Liver (tissue), 9 donors: ENCODE results near the gene STX16. TPM values are rescaled to one million over a fixed set of nuclear protein-coding genes. Genes with fewer than 3 reads are reported as not detected.

Experiments used
- DNase-seq: peaks from one replicate; pipeline ENCODE4 v3.0.0-alpha.2; 2017; ENCODE audit warnings: low spot score
- H3K27ac ChIP-seq, 2 donors: one replicate each; pipeline ENCODE4 v1.7.0; 2013; ENCODE audit warnings: inconsistent platforms in 2 of 2, low read length in 2 of 2, control low read depth in 1 of 2, low read depth in 1 of 2, mild to moderate bottlenecking in 1 of 2
- H3K27me3 ChIP-seq, 4 donors: one replicate each; pipeline versions ENCODE4 v1.6.1 to v1.7.0; 2013; ENCODE audit warnings: low read length in 3 of 4, inconsistent platforms in 1 of 4, mild to moderate bottlenecking in 1 of 4, moderate library complexity in 1 of 4; ENCODE audit not compliant: control insufficient read depth in 4 of 4, insufficient read depth in 4 of 4
- H3K36me3 ChIP-seq, 4 donors: one replicate each; pipeline versions ENCODE4 v1.6.1 to v1.7.0; 2013; ENCODE audit warnings: low read length in 3 of 4, mild to moderate bottlenecking in 3 of 4, low read depth in 1 of 4, moderate library complexity in 1 of 4; ENCODE audit not compliant: control insufficient read depth in 4 of 4, insufficient read depth in 3 of 4
- H3K4me1 ChIP-seq, 4 donors: one replicate each; pipeline versions ENCODE4 v1.6.1 to v1.7.0; 2013; ENCODE audit warnings: low read length in 3 of 4, mild to moderate bottlenecking in 3 of 4, moderate library complexity in 1 of 4; ENCODE audit not compliant: control insufficient read depth in 4 of 4, insufficient read depth in 4 of 4
- H3K4me3 ChIP-seq, 3 donors: one replicate each; pipeline versions ENCODE4 v1.6.1 to v1.7.0; 2013; ENCODE audit warnings: low read length in 3 of 3, control low read depth in 1 of 3, low read depth in 1 of 3, mild to moderate bottlenecking in 1 of 3
- H3K9ac ChIP-seq, 2 donors: one replicate each; pipeline ENCODE4 v1.7.0; 2013; ENCODE audit warnings: low read length in 2 of 2, mild to moderate bottlenecking in 2 of 2, moderate library complexity in 2 of 2, control low read depth in 1 of 2, low read depth in 1 of 2
- H3K9me3 ChIP-seq, 4 donors: one replicate each; pipeline versions ENCODE4 v1.6.1 to v1.7.0; 2013; ENCODE audit warnings: low read length in 3 of 4; ENCODE audit not compliant: control insufficient read depth in 4 of 4
- ATF3 ChIP-seq: IDR thresholded peaks from 2 replicates; pipeline ENCODE4 v1.6.1; 2016; ENCODE audit warnings: antibody characterized with exemption
- CTCF ChIP-seq: fragments of 150-350 bp; IDR thresholded peaks from 2 replicates; pipeline ENCODE4 v1.5.1; 2017; ENCODE audit warnings: improper control_type of control experiment, low read depth, low read length; ENCODE audit not compliant: missing input control
- EGR1 ChIP-seq, 2 donors: IDR thresholded peaks; 2 replicates each; pipeline ENCODE4 v1.6.1; 2016 to 2018; ENCODE audit warnings: antibody characterized with exemption in 2 of 2, low read depth in 2 of 2
- FOXA1 ChIP-seq: IDR thresholded peaks from 2 replicates; pipeline ENCODE4 v1.6.1; 2016; ENCODE audit warnings: antibody characterized with exemption
- FOXA2 ChIP-seq: IDR thresholded peaks from 2 replicates; pipeline ENCODE4 v1.6.1; 2016; ENCODE audit warnings: antibody characterized with exemption
- GABPA ChIP-seq, 2 donors: IDR thresholded peaks in 1 of 2; conservative IDR thresholded peaks in 1 of 2; 2 replicates each; pipeline ENCODE4 v1.6.1; 2016; ENCODE audit warnings: antibody characterized with exemption in 2 of 2, mild to moderate bottlenecking in 1 of 2, moderate library complexity in 1 of 2
- HNF4A ChIP-seq, 2 donors: conservative IDR thresholded peaks; 2 replicates each; pipeline ENCODE4 v1.6.1; 2016; ENCODE audit warnings: antibody characterized with exemption in 2 of 2, mild to moderate bottlenecking in 2 of 2
- HNF4G ChIP-seq: IDR thresholded peaks from 2 replicates; pipeline ENCODE4 v1.6.1; 2016; ENCODE audit warnings: antibody characterized with exemption
- NR2F2 ChIP-seq: IDR thresholded peaks from 2 replicates; pipeline ENCODE4 v1.6.1; 2016; ENCODE audit warnings: antibody characterized with exemption
- RAD21 ChIP-seq, 2 donors: IDR thresholded peaks; 2 replicates each; pipeline ENCODE4 v1.6.1; 2016; ENCODE audit warnings: antibody characterized with exemption in 2 of 2, mild to moderate bottlenecking in 2 of 2
- REST ChIP-seq: IDR thresholded peaks from 2 replicates; pipeline ENCODE4 v1.6.1; 2016; ENCODE audit warnings: antibody characterized with exemption, mild to moderate bottlenecking
- RXRA ChIP-seq, 2 donors: IDR thresholded peaks; 2 replicates each; pipeline ENCODE4 v1.6.1; 2017 to 2018; ENCODE audit warnings: antibody characterized with exemption in 2 of 2, mild to moderate bottlenecking in 1 of 2
- SP1 ChIP-seq: IDR thresholded peaks from 2 replicates; pipeline ENCODE4 v1.6.1; 2018; ENCODE audit warnings: antibody characterized with exemption, mild to moderate bottlenecking
- TAF1 ChIP-seq: conservative IDR thresholded peaks from 2 replicates; pipeline ENCODE4 v1.6.1; 2016; ENCODE audit warnings: antibody characterized with exemption, mild to moderate bottlenecking
- YY1 ChIP-seq: IDR thresholded peaks from 2 replicates; pipeline ENCODE4 v1.6.1; 2016; ENCODE audit warnings: antibody characterized with exemption, mild to moderate bottlenecking
- ZBTB33 ChIP-seq: IDR thresholded peaks from 2 replicates; pipeline ENCODE4 v1.6.1; 2016; ENCODE audit warnings: antibody characterized with exemption
- WGBS: extraction: QIAGEN DNeasy Blood & Tissue Kit; methylation state at CpG from one replicate; pipeline ENCODE4 v1.1.7; 2013; 5-methylcytosine and 5-hydroxymethylcytosine counted together
- polyA plus RNA-seq, 2 donors: library from polyadenylated mRNA; stranded (reverse) in 1 of 2; unstranded in 1 of 2; fragments of 200-250 nt in 1 of 2; fragments of >200 nt in 1 of 2; fragmentation: Nextera tagmentation in 1 of 2; extraction: Ambion mirVana in 1 of 2; gene quantifications; one replicate each; pipeline versions ENCODE4 v1.2.1 to v1.2.3, GENCODE V29; 2013 to 2015
- total RNA-seq, 2 donors: library from RNA; depleted of rRNA; stranded (reverse); fragments of >200 nt; gene quantifications; one replicate each; pipeline ENCODE4 v1.2.3, GENCODE V29; 2014
- donor health status: healthy.
- donor health status: healthy.
- donor health status: healthy.
- donor health status: healthy.
- donor health status: healthy.

STX16 gene
- total and polyA plus RNA-seq, 4 donors, result 8.5 to 32.5 (median 16.6) TPM

GRCh38 chr20:58623579-58624473 is 27.3 kb upstream of the STX16 start:
- no peak overlapping the region for H3K4me3 ChIP-seq
- TF ChIP-seq GABPA (IDR thresholded peaks at IDR 0.05 in 1 of 2, conservative IDR thresholded peaks at IDR 0.05 in 1 of 2) (no peak), RAD21 (IDR thresholded peaks at IDR 0.05) (no peak), YY1 (no peak), SP1 (no peak)
- H3K27ac ChIP-seq, result no peak overlapping the region
- H3K9me3 ChIP-seq, result no peaks in the 10 kb centered on the region
- no peaks in the 10 kb centered on the region for H3K4me1 ChIP-seq
- WGBS, result 94% methylated on average over 29 of the region's 29 CpGs
- no peaks in the 10 kb centered on the region for H3K36me3 ChIP-seq
- no peak for DNase-seq
- H3K9ac ChIP-seq, result no peak overlapping the region
- H3K27me3 ChIP-seq, result no peaks in the 10 kb centered on the region

- no peaks in the 10 kb centered on the region for H3K9me3 ChIP-seq
- WGBS, result 90% methylated on average over 10 of the region's 10 CpGs
- no peaks in the 10 kb centered on the region for H3K36me3 ChIP-seq
- H3K9ac ChIP-seq, result no peak overlapping the region
- TF ChIP-seq EGR1 (IDR thresholded peaks at IDR 0.05; ENCODE audit: low read depth in 2 of 2) (no peak), SP1 (no peak), NR2F2 (no peak), ATF3 (no peak), HNF4A (conservative IDR thresholded peaks at IDR 0.05) (no peak), HNF4G (no peak), YY1 (no peak), RAD21 (IDR thresholded peaks at IDR 0.05) (no peak), GABPA (IDR thresholded peaks at IDR 0.05 in 1 of 2, conservative IDR thresholded peaks at IDR 0.05 in 1 of 2) (no peak)
- DNase-seq, result no peak
- H3K4me3 ChIP-seq, result no peak overlapping the region
- no peak overlapping the region for H3K27ac ChIP-seq
- H3K27me3 ChIP-seq, result no peaks in the 10 kb centered on the region
- no peaks in the 10 kb centered on the region for H3K4me1 ChIP-seq
Measured at GRCh38 chr20:58624687-58625086, 26.4 kb upstream of the STX16 start.

- H3K27ac ChIP-seq, result no peak overlapping the region
- H3K9ac ChIP-seq, result no peak overlapping the region
- no peaks in the 10 kb centered on the region for H3K36me3 ChIP-seq
- DNase-seq, result no peak
- H3K27me3 ChIP-seq, result no peaks in the 10 kb centered on the region
- WGBS, result 79% methylated on average over 6 of the region's 6 CpGs
- TF ChIP-seq NR2F2 (no peak), CTCF (no peak), HNF4G (no peak), TAF1 (no peak), FOXA1 (no peak), EGR1 (IDR thresholded peaks at IDR 0.05; ENCODE audit: low read depth in 2 of 2) (no peak), RXRA (IDR thresholded peaks at IDR 0.05) (no peak), ZBTB33 (no peak), REST (no peak), FOXA2 (no peak)
- H3K9me3 ChIP-seq, result no peaks in the 10 kb centered on the region
- H3K4me3 ChIP-seq, result no peak overlapping the region
- H3K4me1 ChIP-seq, result no peaks in the 10 kb centered on the region
Measured at GRCh38 chr20:58625585-58625984, 25.5 kb upstream of the STX16 start.
